Fibroblast of the conjunctiva (primary cell): ENCODE data around the gene HUNK.
"Not testable (repeated sequence)": the region's sequence is repeated elsewhere in the genome, so short reads cannot be mapped to it uniquely, and the experiment has no call there.

ENCODE experiments used
- DNase-seq: peaks from one replicate; pipeline ENCODE4 v3.0.0-alpha.2; 2010; ENCODE audit warnings: low read depth

The HUNK gene

GRCh38 chr21:31921079-31921478 is 48.3 kb downstream of the HUNK start:
- no peak for DNase-seq

GRCh38 chr21:31922881-31923280 is 50.1 kb downstream of the HUNK start:
- DNase-seq = no peak

GRCh38 chr21:31923756-31924155 is 50.9 kb downstream of the HUNK start:
- no peak for DNase-seq

- DNase-seq = no peak
Measured at GRCh38 chr21:31924548-31924947, 51.7 kb downstream of the HUNK start.

GRCh38 chr21:31926498-31926897 is 53.7 kb downstream of the HUNK start:
- no peak for DNase-seq

- no peak for DNase-seq
Measured at GRCh38 chr21:31927689-31928353, 55.0 kb downstream of the HUNK start.

GRCh38 chr21:31928656-31929055 is 55.8 kb downstream of the HUNK start:
- DNase-seq = no peak

GRCh38 chr21:31929548-31929947 is 56.7 kb downstream of the HUNK start:
- DNase-seq = no peak

- no peak for DNase-seq
Measured at GRCh38 chr21:31930001-31930400, 57.2 kb downstream of the HUNK start.

GRCh38 chr21:31931644-31932469 is 59.0 kb downstream of the HUNK start:
- DNase-seq = no peak

GRCh38 chr21:31932470-31932764 is 59.6 kb downstream of the HUNK start:
- no peak for DNase-seq

GRCh38 chr21:31937303-31937702 is 64.5 kb downstream of the HUNK start:
- DNase-seq = no peak

GRCh38 chr21:31938330-31939301 is 65.8 kb downstream of the HUNK start:
- no peak for DNase-seq

GRCh38 chr21:31941694-31942093 is 68.9 kb downstream of the HUNK start:
- DNase-seq = no peak

- DNase-seq = no peak
Measured at GRCh38 chr21:31943561-31943960, 70.7 kb downstream of the HUNK start.

- DNase-seq = no peak
Measured at GRCh38 chr21:31945141-31945540, 72.3 kb downstream of the HUNK start.

GRCh38 chr21:31945546-31945945 is 72.7 kb downstream of the HUNK start:
- peak; percentile 59 for DNase-seq

- DNase-seq = no peak
Measured at GRCh38 chr21:31946231-31946630, 73.4 kb downstream of the HUNK start.

GRCh38 chr21:31946876-31947550 is 74.2 kb downstream of the HUNK start:
- DNase-seq = not testable (repeated sequence)

GRCh38 chr21:31948676-31949075 is 75.9 kb downstream of the HUNK start:
- DNase-seq = no peak

GRCh38 chr21:31952828-31953227 is 80.0 kb downstream of the HUNK start:
- no peak for DNase-seq

GRCh38 chr21:31957631-31958030 is 84.8 kb downstream of the HUNK start:
- DNase-seq = no peak
